AG04449 (cell line): ENCODE results near the gene PZP.

Experiments
- CTCF ChIA-PET: fragments of 350-600 bp; formaldehyde crosslinking; extraction: SDS; loops from one replicate; lab custom pipeline; 2021; ENCODE audit warnings: antibody characterized with exemption; lab: Yijun Ruan, JAX
- POLR2A ChIA-PET: fragments of 400-600, 350-600 bp; formaldehyde crosslinking; extraction: SDS; loops from one replicate; lab custom pipeline; 2020; ENCODE audit warnings: antibody characterized with exemption, inconsistent platforms; lab: Yijun Ruan, JAX
- DNase-seq: peaks from one replicate; pipeline ENCODE4 v3.0.0-alpha.2; 2010; ENCODE audit warnings: low read depth, low spot score
- H3K4me3 ChIP-seq: 2 replicates; pipeline ENCODE4 v1.5.1; 2011; ENCODE audit warnings: low read depth, mild to moderate bottlenecking, control low read depth, low read length
- TF ChIP-seq, protein P1 (sequence below): IDR thresholded peaks from one replicate; pipeline ENCODE4 v1.5.1; 2011; ENCODE audit warnings: mild to moderate bottlenecking, moderate library complexity, low read length, control low read depth, inconsistent platforms; ENCODE audit not compliant: insufficient read depth; ENCODE audit errors: missing control alignments

Gene PZP

DNA sequence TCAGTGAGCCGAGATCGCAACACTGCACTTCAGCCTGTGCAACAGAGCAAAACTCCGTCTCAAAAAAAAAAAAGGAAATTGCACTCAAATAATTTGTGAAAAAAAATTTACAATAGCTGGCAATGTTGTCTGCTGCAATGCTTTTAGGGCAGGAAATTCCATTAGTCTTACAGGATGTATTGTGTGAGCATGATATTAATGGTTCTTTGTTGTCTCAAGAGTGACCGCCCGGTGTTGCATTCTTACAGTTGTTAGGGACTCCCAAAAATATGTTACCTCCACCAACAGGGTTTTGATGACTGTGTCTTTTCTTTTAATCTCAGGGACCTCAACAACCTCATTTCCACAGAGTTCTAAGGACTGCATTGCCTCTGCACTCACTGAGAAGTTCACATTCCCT is 44.8 kb downstream of the PZP start:
- no peak for DNase-seq
- TF ChIP-seq, protein P1, sequence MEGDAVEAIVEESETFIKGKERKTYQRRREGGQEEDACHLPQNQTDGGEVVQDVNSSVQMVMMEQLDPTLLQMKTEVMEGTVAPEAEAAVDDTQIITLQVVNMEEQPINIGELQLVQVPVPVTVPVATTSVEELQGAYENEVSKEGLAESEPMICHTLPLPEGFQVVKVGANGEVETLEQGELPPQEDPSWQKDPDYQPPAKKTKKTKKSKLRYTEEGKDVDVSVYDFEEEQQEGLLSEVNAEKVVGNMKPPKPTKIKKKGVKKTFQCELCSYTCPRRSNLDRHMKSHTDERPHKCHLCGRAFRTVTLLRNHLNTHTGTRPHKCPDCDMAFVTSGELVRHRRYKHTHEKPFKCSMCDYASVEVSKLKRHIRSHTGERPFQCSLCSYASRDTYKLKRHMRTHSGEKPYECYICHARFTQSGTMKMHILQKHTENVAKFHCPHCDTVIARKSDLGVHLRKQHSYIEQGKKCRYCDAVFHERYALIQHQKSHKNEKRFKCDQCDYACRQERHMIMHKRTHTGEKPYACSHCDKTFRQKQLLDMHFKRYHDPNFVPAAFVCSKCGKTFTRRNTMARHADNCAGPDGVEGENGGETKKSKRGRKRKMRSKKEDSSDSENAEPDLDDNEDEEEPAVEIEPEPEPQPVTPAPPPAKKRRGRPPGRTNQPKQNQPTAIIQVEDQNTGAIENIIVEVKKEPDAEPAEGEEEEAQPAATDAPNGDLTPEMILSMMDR = no peak
- ChIA-PET CTCF (interaction anchor here (0.6 kb wide), 1 partner anchor 125 kb away, joined by 3 read pairs; no protein-coding TSS in a partner anchor), POLR2A (no interaction called here)
- no peak overlapping the region for H3K4me3 ChIP-seq

DNA sequence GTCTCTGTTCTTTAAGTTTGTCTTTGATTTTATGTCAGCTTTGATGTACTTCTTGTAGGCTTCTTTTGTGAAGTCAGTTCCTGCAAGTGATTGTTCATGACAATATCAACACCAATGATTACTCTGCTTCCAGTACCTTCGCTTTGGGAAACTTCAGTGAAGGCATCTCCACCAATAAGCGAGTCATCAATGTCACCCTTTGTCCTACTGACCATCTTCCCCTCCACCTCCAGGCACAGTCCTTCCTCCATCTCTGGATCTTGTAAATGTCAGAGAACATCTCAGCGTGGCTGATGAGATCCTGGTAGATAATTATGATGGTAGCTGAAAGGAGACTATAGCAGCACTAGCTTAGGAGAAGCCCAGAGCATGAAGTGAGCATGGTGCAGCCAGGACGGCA is 52.1 kb downstream of the PZP start:
- TF ChIP-seq, protein P1 = no peak
- CTCF ChIA-PET = no interaction called here
- POLR2A ChIA-PET = no interaction called here

DNA sequence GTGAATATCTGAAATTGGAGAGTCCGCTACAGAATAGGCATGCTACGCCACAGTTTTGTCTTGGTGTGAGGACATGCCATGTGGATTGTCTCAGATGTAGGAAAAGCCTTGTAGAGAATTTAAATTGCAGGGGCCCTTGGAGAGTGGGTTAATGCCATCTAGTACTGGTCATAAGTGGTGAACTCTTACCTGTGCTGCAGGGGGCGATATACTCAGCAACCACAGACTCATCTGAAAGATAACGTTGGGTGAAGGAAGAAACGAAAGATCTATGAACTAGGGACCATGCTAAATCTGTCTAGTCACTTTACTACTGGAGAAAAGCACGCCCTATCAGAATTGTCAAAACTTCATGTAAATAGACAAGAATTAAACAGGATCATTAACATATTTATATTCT is 58.8 kb downstream of the PZP start:
- no peak for DNase-seq
- ChIA-PET CTCF (no interaction called here), POLR2A (no interaction called here)
- TF ChIP-seq, protein P1 = no peak
- H3K4me3 ChIP-seq = no peak overlapping the region

More for the DNA sequence above, 52.1 kb downstream of the PZP start:
- H3K4me3 ChIP-seq = no peak overlapping the region
- no peak for DNase-seq

DNA sequence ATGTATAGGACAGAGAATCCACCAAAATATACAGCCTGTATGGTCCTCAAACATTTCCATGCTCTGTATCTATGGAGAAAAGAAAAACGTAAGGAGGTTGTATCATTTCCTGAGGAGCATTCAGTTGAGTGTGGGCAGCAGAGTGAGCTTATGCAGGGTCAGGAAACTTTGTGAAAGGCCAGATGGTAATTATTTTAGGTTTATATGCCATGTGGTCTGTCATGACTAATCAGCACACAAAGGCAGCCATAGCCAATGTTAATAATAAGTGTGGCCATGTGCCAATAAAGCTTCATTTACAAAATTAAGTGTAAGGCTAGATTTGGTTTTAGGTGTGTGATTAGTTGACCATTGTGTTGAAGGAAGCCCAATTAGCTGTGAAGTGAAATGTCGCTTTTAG is 59.3 kb downstream of the PZP start:
- CTCF ChIA-PET = no interaction called here

DNA sequence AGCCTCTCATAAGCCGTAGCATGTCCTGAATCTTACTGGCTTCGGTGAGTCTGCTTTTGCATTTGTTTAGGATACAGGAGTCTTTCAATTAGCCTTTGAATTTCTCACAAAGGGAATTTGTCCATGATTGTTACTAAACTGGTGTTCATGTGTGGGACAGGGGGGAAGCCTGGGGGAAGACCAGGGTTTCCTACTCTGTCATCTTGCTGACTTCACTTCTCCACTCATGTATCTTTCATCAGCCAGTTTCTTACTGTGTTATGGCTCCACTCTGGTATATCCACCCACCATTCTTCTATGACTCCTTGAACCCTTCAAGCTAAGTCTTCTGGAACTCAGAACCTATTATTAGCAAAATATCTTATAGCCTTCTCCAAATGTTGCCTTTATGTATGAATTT is 60.7 kb downstream of the PZP start:
- ChIA-PET CTCF (no interaction called here), POLR2A (no interaction called here)
- DNase-seq = no peak
- H3K4me3 ChIP-seq = no peak overlapping the region
- TF ChIP-seq, protein P1 = no peak

More for the DNA sequence above, 59.3 kb downstream of the PZP start:
- POLR2A ChIA-PET = no interaction called here
- H3K4me3 ChIP-seq = no peak overlapping the region
- DNase-seq = no peak
- TF ChIP-seq, protein P1 = no peak

DNA sequence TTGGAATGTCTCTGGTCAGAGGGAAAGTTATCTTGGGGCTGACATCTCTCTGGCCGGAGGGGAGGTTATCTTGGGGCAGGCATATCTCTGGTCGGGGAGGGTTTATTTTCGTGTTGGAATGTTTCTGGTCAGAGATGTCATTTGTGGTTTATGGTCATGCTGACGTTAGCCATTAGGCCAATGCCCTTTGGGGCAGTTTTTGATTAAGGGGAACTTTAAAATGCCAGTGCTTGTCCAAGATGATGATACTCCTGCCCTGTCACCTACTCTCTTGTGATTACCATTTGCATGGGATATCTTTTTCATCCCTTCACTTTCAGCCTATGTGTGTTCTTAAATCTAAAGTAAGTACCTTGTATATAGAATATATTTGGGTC is 63.5 kb downstream of the PZP start:
- CTCF ChIA-PET = no interaction called here

More for the DNA sequence above, 63.5 kb downstream of the PZP start:
- DNase-seq = no peak
- POLR2A ChIA-PET = no interaction called here
- TF ChIP-seq, protein P1 = no peak
- H3K4me3 ChIP-seq = no peak overlapping the region
